H1 (cell line): ENCODE measurements around the gene CXCL3. TPM values are rescaled to one million over a fixed set of nuclear protein-coding genes. Genes with fewer than 3 reads are reported as not detected.

ENCODE experiments used
- CTCF ChIA-PET: fragments of 300-600 bp; sonication (Branson Sonifier 250); formaldehyde crosslinking; loops from one replicate; lab custom pipeline; 2021; ENCODE audit not compliant: partially characterized antibody; lab: Charles Lee
- POLR2A ChIA-PET: fragments of 300-600 bp; sonication (Branson Sonifier 250); formaldehyde crosslinking; loops from one replicate; lab custom pipeline; 2021; ENCODE audit warnings: inconsistent platforms; ENCODE audit not compliant: partially characterized antibody; lab: Charles Lee
- DNase-seq, 2 experiments: peaks; one replicate each; pipeline versions ENCODE4 v3.0.0 to v3.0.0-alpha.2; 2010 to 2022; ENCODE audit warnings: low spot score in 2 of 2, low read depth in 1 of 2, mixed read lengths in 1 of 2
- FAIRE-seq: peaks from 2 replicates; lab custom pipeline; 2011; peaks lifted over from hg19 to GRCh38; lab: Jason Lieb, UNC
- H2AFZ ChIP-seq: 2 replicates; pipeline ENCODE4 v1.8.1; 2012; ENCODE audit warnings: low read length, inconsistent platforms
- H2AK5ac ChIP-seq: 2 replicates; pipeline ENCODE4 v1.6.1; 2013; ENCODE audit warnings: low read depth, low read length
- H2BK120ac ChIP-seq: replicated peaks from 2 replicates; pipeline ENCODE3; 2013; ENCODE audit warnings: low read depth, low read length, inconsistent platforms
- H2BK12ac ChIP-seq: 2 replicates; pipeline ENCODE4 v1.6.1; 2013; ENCODE audit warnings: low read depth, low read length
- H2BK15ac ChIP-seq: 2 replicates; pipeline ENCODE4 v1.6.1; 2013; ENCODE audit warnings: low read length
- H2BK20ac ChIP-seq: 2 replicates; pipeline ENCODE4 v1.6.1; 2013; ENCODE audit warnings: low read length
- H2BK5ac ChIP-seq: 2 replicates; pipeline ENCODE4 v1.6.1; 2013; ENCODE audit warnings: low read depth, low read length
- H3K14ac ChIP-seq: 2 replicates; pipeline ENCODE4 v1.6.1; 2013; ENCODE audit warnings: inconsistent platforms; ENCODE audit not compliant: insufficient read length
- H3K18ac ChIP-seq: 2 replicates; pipeline ENCODE4 v1.6.1; 2013; ENCODE audit warnings: low read length; ENCODE audit errors: extremely low read depth
- H3K23ac ChIP-seq: 2 replicates; pipeline ENCODE4 v1.6.1; 2013; ENCODE audit warnings: inconsistent platforms; ENCODE audit not compliant: insufficient read length
- H3K23me2 ChIP-seq: 2 replicates; pipeline ENCODE4 v1.6.1; 2013; ENCODE audit warnings: low read depth, low read length
- H3K27ac ChIP-seq: 2 replicates; pipeline ENCODE4 v1.6.1; 2011; ENCODE audit warnings: low read depth, low read length, inconsistent platforms
- H3K27me3 ChIP-seq, 4 experiments: replicated peaks in 1 of 4; 1 replicate in 1 of 4; 2 replicates in 3 of 4; pipeline versions ENCODE4 v1.6.1 to v1.8.1; 2011 to 2013; ENCODE audit warnings: low read length in 3 of 4, mild to moderate bottlenecking in 3 of 4, inconsistent platforms in 2 of 4, mixed read lengths in 2 of 4, moderate library complexity in 1 of 4; ENCODE audit not compliant: control insufficient read depth in 3 of 4, insufficient read depth in 3 of 4; ENCODE audit errors: extremely low read depth in 1 of 4
- H3K36me3 ChIP-seq, 4 experiments: 2 replicates each; pipeline versions ENCODE4 v1.6.1 to v1.8.1; 2011 to 2013; ENCODE audit warnings: mild to moderate bottlenecking in 4 of 4, low read length in 3 of 4, moderate library complexity in 2 of 4, control low read depth in 1 of 4, inconsistent platforms in 1 of 4; ENCODE audit not compliant: insufficient read depth in 4 of 4, control insufficient read depth in 2 of 4
- H3K4ac ChIP-seq: replicated peaks from 2 replicates; pipeline ENCODE3; 2013; ENCODE audit warnings: low read length, low read depth, mixed read lengths, inconsistent platforms; ENCODE audit not compliant: insufficient read length
- H3K4me1 ChIP-seq, 4 experiments: replicated peaks in 1 of 4; 1 replicate in 1 of 4; 2 replicates in 3 of 4; pipeline versions ENCODE4 v1.6.1 to v1.8.1; 2011 to 2013; ENCODE audit warnings: low read length in 3 of 4, inconsistent platforms in 2 of 4, mixed read lengths in 1 of 4; ENCODE audit not compliant: insufficient read depth in 4 of 4, control insufficient read depth in 3 of 4
- H3K4me2 ChIP-seq, 2 experiments: 2 replicates each; pipeline versions ENCODE4 v1.6.1 to v1.8.1; 2011 to 2013; ENCODE audit warnings: low read depth in 2 of 2, low read length in 2 of 2, control low read depth in 1 of 2, inconsistent platforms in 1 of 2, mild to moderate bottlenecking in 1 of 2; ENCODE audit not compliant: insufficient read depth in 1 of 2
- H3K4me3 ChIP-seq, 4 experiments: fragments of 200-600, 300-600 bp in 1 of 4; sonication (generic), shearing (Covaris generic), sonication (Bioruptor Twin) in 1 of 4; 2 replicates each; pipeline versions ENCODE4 v1.5.1 to v1.8.1; 2011 to 2016; ENCODE audit warnings: low read length in 4 of 4, low read depth in 3 of 4, control low read depth in 2 of 4, inconsistent platforms in 2 of 4, mild to moderate bottlenecking in 2 of 4, mixed read lengths in 1 of 4, moderate library complexity in 1 of 4; ENCODE audit not compliant: insufficient read depth in 2 of 4; ENCODE audit errors: extremely low read depth in 1 of 4
- H3K56ac ChIP-seq: replicated peaks from 2 replicates; pipeline ENCODE3; 2013; ENCODE audit warnings: low read depth, mild to moderate bottlenecking, mixed read lengths, low read length, inconsistent platforms; ENCODE audit not compliant: insufficient read length
- H3K79me1 ChIP-seq: 2 replicates; pipeline ENCODE4 v1.6.1; 2013; ENCODE audit warnings: low read depth, low read length, control low read depth
- H3K79me2 ChIP-seq, 2 experiments: 2 replicates each; pipeline versions ENCODE4 v1.6.1 to v1.8.1; 2012 to 2013; ENCODE audit warnings: low read length in 2 of 2, mild to moderate bottlenecking in 2 of 2, inconsistent platforms in 1 of 2; ENCODE audit not compliant: insufficient read depth in 2 of 2, control insufficient read depth in 1 of 2
- H3K9ac ChIP-seq, 4 experiments: replicated peaks in 1 of 4; 1 replicate in 1 of 4; 2 replicates in 3 of 4; pipeline versions ENCODE4 v1.6.1 to v1.8.1; 2011 to 2013; ENCODE audit warnings: low read depth in 3 of 4, low read length in 3 of 4, control low read depth in 2 of 4, mild to moderate bottlenecking in 2 of 4, moderate library complexity in 2 of 4, inconsistent platforms in 1 of 4; ENCODE audit errors: extremely low read depth in 1 of 4
- H3K9me3 ChIP-seq, 2 experiments: 2 replicates each; pipeline versions ENCODE4 v1.6.1 to v1.8.1; 2012 to 2013; ENCODE audit warnings: mild to moderate bottlenecking in 2 of 2, moderate library complexity in 2 of 2, control low read depth in 1 of 2, inconsistent platforms in 1 of 2, low read depth in 1 of 2, low read length in 1 of 2, mixed read lengths in 1 of 2; ENCODE audit not compliant: insufficient read depth in 2 of 2
- H4K20me1 ChIP-seq, 2 experiments: replicated peaks in 1 of 2; 2 replicates each; pipeline versions ENCODE3 to v1.8.1; 2011 to 2013; ENCODE audit warnings: inconsistent platforms in 2 of 2, low read length in 2 of 2, mild to moderate bottlenecking in 1 of 2; ENCODE audit not compliant: insufficient read depth in 2 of 2, control insufficient read depth in 1 of 2
- H4K5ac ChIP-seq: 2 replicates; pipeline ENCODE4 v1.6.1; 2013; ENCODE audit warnings: low read length, low read depth, mixed read lengths, inconsistent platforms; ENCODE audit not compliant: insufficient read length
- H4K8ac ChIP-seq: 2 replicates; pipeline ENCODE4 v1.8.0; 2013; ENCODE audit warnings: mild to moderate bottlenecking, moderate library complexity, low read length, inconsistent platforms; ENCODE audit not compliant: insufficient read depth; ENCODE audit errors: extremely low read depth
- H4K91ac ChIP-seq: replicated peaks from 2 replicates; pipeline ENCODE3; 2013; ENCODE audit warnings: low read length, mixed read lengths, inconsistent platforms; ENCODE audit not compliant: insufficient read length
- BACH1 ChIP-seq: IDR thresholded peaks from 2 replicates; pipeline ENCODE4 v1.6.1; 2012; ENCODE audit warnings: low read length, improper control_type of control experiment
- BRCA1 ChIP-seq: IDR thresholded peaks from 2 replicates; pipeline ENCODE4 v1.6.1; 2012; ENCODE audit warnings: low read depth, low read length, improper control_type of control experiment
- CBX5 ChIP-seq: fragments of 300-800, 300-1000 bp; sonication (generic); IDR thresholded peaks from 2 replicates; pipeline ENCODE4 v1.7.1; 2016; ENCODE audit warnings: antibody characterized with exemption, low read length, low read depth
- CEBPB ChIP-seq: IDR thresholded peaks from 2 replicates; pipeline ENCODE4 v1.6.1; 2012; ENCODE audit warnings: low read depth, low read length
- CREB1 ChIP-seq: IDR thresholded peaks from 2 replicates; pipeline ENCODE4 v1.6.1; 2012; ENCODE audit warnings: inconsistent platforms
- CTBP2 ChIP-seq: IDR thresholded peaks from 2 replicates; pipeline ENCODE4 v1.7.0; 2011; ENCODE audit warnings: borderline replicate concordance, mild to moderate bottlenecking, moderate library complexity, mixed read lengths, low read length; ENCODE audit not compliant: insufficient read depth, insufficient read length
- HDAC6 ChIP-seq: IDR thresholded peaks from one replicate; pipeline ENCODE4 v1.7.1; 2012; ENCODE audit warnings: low read depth, mild to moderate bottlenecking, inconsistent platforms, low read length, moderate library complexity
- KDM1A ChIP-seq: fragments of 200-600, 300-600 bp; sonication (generic); IDR thresholded peaks from 2 replicates; pipeline ENCODE4 v1.7.1; 2016; ENCODE audit warnings: mild to moderate bottlenecking, low read length, borderline replicate concordance
- SIRT6 ChIP-seq: IDR thresholded peaks from one replicate; pipeline ENCODE4 v1.7.1; 2012; ENCODE audit warnings: low read length, inconsistent platforms
- SP2 ChIP-seq: IDR thresholded peaks from 2 replicates; pipeline ENCODE4 v1.6.1; 2012; ENCODE audit warnings: mild to moderate bottlenecking, low read length, inconsistent platforms
- SRF ChIP-seq: IDR thresholded peaks from 2 replicates; pipeline ENCODE4 v1.6.1; 2011; ENCODE audit warnings: mild to moderate bottlenecking, low read depth, low read length, moderate library complexity
- ZNF274 ChIP-seq: IDR thresholded peaks from 2 replicates; pipeline ENCODE4 v1.7.0; 2012; ENCODE audit warnings: low read length, borderline replicate concordance; ENCODE audit errors: extremely low read depth
- polyA plus RNA-seq, 7 experiments: library from polyadenylated mRNA; depleted of rRNA in 3 of 7; stranded (reverse) in 5 of 7; unstranded in 2 of 7; fragments of >200 nt in 5 of 7; fragments of 200-250 nt in 2 of 7; gene quantifications; 1 replicate in 5 of 7; 2 replicates in 1 of 7; 4 replicates in 1 of 7; pipeline versions ENCODE4 v1.2.1 to v1.2.3, GENCODE V29; 2011 to 2013; ENCODE audit warnings: missing spikeins in 2 of 7, mixed read lengths in 2 of 7
- total RNA-seq: library from RNA; stranded (reverse); fragmentation: NEBNext Ultra II Directional; extraction: Animal tissue kit (Norgen Biotek cat#: 25700); gene quantifications from 2 replicates; pipeline ENCODE4 v1.2.1, GENCODE V29; 2021
- TF ChIP-seq, protein P1 (sequence below), 3 experiments: IDR thresholded peaks; 1 replicate in 2 of 3; 2 replicates in 1 of 3; pipeline versions ENCODE4 v1.5.1 to v1.6.1; 2011; ENCODE audit warnings: low read length in 3 of 3, mild to moderate bottlenecking in 3 of 3, inconsistent platforms in 2 of 3, low read depth in 1 of 3, moderate library complexity in 1 of 3; ENCODE audit not compliant: insufficient read depth in 1 of 3; ENCODE audit errors: control extremely low read depth in 1 of 3
- TF ChIP-seq, protein P2 (sequence below): IDR thresholded peaks from 2 replicates; pipeline ENCODE4 v1.6.1; 2012; ENCODE audit warnings: inconsistent platforms

The CXCL3 gene
- total and polyA plus RNA-seq, 2 of the 8 experiments (the other 6 are each of a cell fraction or from before 2014, with no cell fraction given): 3.1 to 5.2 TPM

DNA sequence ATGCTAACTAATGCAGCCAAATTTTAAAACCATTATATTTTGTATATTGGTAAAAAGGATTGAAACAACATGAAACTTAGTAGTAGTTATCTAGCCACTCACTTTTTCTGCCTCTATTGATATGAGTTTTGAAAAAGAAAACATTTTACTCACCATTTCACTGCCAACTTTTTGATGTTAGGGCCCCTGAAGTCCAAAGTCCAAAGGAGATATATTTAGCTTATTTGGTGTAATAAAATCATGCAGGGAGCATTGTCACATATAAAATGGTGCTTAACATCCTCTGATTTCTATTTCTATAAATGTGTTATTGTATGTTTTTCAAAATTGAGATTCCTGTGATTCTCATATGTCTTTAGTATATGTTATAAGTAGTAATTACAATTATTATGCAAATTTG lies 24.5 kb upstream of the CXCL3 start:
- ChIA-PET POLR2A (no interaction called here), CTCF (no interaction called here)
- no peak overlapping the region for H3K23ac ChIP-seq
- no peak overlapping the region for H2BK120ac ChIP-seq
- no peak overlapping the region for H4K91ac ChIP-seq
- no peak overlapping the region for H3K9ac ChIP-seq
- no peak overlapping the region for H3K4me3 ChIP-seq
- H2AK5ac ChIP-seq: no peak overlapping the region
- H3K4me2 ChIP-seq: no peak overlapping the region
- no peaks in the 10 kb centered on the region for H4K20me1 ChIP-seq
- no peak overlapping the region for H3K56ac ChIP-seq
- H3K23me2 ChIP-seq: no peaks in the 10 kb centered on the region
- 0 out of 7 replicates have a peak, but pooled peaks cover 0 to 2% (median 0%) of the 10 kb centered on the region in 4 experiments for H3K4me1 ChIP-seq
- no peak overlapping the region for H2BK12ac ChIP-seq
- no peaks in the 10 kb centered on the region; a peak in 2 of 8 replicates for H3K36me3 ChIP-seq
- no peaks in the 10 kb centered on the region for H3K27me3 ChIP-seq
- no peak overlapping the region for H3K14ac ChIP-seq
- DNase-seq (no peak), FAIRE-seq (no peak)
- no peaks in the 10 kb centered on the region for H3K79me1 ChIP-seq
- no peak overlapping the region for H2AFZ ChIP-seq
- no peak overlapping the region for H3K4ac ChIP-seq
- H2BK20ac ChIP-seq: no peak overlapping the region
- H4K5ac ChIP-seq: no peak overlapping the region
- H4K8ac ChIP-seq: no peak overlapping the region
- H3K27ac ChIP-seq: no peak overlapping the region
- no peak overlapping the region for H2BK5ac ChIP-seq
- H3K18ac ChIP-seq: no peak overlapping the region
- H2BK15ac ChIP-seq: no peak overlapping the region
- peaks cover 0 to 4% of the 10 kb centered on the region in 2 experiments; a peak in 1 of 4 replicates for H3K9me3 ChIP-seq
- H3K79me2 ChIP-seq: no peaks in the 10 kb centered on the region
- no peak for TF ChIP-seq SP2
- no peak for TF ChIP-seq CREB1
- no peak for TF ChIP-seq CBX5
- TF ChIP-seq ZNF274: no peak
- TF ChIP-seq, protein P1, sequence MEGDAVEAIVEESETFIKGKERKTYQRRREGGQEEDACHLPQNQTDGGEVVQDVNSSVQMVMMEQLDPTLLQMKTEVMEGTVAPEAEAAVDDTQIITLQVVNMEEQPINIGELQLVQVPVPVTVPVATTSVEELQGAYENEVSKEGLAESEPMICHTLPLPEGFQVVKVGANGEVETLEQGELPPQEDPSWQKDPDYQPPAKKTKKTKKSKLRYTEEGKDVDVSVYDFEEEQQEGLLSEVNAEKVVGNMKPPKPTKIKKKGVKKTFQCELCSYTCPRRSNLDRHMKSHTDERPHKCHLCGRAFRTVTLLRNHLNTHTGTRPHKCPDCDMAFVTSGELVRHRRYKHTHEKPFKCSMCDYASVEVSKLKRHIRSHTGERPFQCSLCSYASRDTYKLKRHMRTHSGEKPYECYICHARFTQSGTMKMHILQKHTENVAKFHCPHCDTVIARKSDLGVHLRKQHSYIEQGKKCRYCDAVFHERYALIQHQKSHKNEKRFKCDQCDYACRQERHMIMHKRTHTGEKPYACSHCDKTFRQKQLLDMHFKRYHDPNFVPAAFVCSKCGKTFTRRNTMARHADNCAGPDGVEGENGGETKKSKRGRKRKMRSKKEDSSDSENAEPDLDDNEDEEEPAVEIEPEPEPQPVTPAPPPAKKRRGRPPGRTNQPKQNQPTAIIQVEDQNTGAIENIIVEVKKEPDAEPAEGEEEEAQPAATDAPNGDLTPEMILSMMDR (IDR thresholded peaks at IDR 0.05; ENCODE audit: control extremely low read depth in 1 of 3, insufficient read depth in 1 of 3, low read depth in 1 of 3, low read length in 3 of 3): no peak
- no peak for TF ChIP-seq BRCA1
- no peak for TF ChIP-seq HDAC6
- no peak for TF ChIP-seq KDM1A
- TF ChIP-seq SIRT6: no peak
- TF ChIP-seq SRF: no peak
- no peak for TF ChIP-seq CEBPB
- TF ChIP-seq, protein P2, sequence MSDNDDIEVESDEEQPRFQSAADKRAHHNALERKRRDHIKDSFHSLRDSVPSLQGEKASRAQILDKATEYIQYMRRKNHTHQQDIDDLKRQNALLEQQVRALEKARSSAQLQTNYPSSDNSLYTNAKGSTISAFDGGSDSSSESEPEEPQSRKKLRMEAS: no peak
- TF ChIP-seq BACH1: no peak
- TF ChIP-seq CTBP2: no peak
